ENCODE data around the gene CCER1. TPM values are rescaled to one million over a fixed set of nuclear protein-coding genes. Genes with fewer than 3 reads are reported as not detected.

Gene CCER1
- total RNA-seq, 6 experiments from 2014 or later = not detected

DNA sequence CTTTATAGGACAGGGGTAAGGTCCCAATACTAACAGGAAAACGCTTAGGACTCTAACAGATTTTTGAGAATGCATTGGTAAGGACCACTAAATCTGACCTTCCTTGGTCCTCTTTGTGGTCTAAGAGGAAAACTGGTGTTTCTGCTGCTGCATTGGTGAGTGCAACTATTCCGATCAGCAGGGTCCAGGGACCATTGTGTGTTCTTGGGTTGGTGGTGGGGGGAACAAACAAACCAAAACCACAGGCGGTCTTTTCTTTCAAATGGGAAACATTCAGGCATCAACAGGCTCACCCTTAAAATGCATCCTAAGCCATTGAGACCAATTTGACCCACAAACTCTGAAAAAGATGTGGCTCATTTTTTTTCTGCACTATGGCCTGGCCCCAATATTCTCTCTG lies 29.1 kb upstream of the CCER1 start:
- Mint-ChIP-seq H3K27me3 (ENCODE audit: insufficient read depth) (peaks cover 2% of the 10 kb centered on the region; the same call in 1 of the 2 replicates), H3K4me1 (ENCODE audit: low read depth) (peaks cover 26% of the 10 kb centered on the region), H3K9me3 (0 out of 2 replicates have a peak, but pooled peaks cover 3% of the 10 kb centered on the region), H3K4me3 (no peak overlapping the region), H3K36me3 (ENCODE audit: low read depth) (no peaks in the 10 kb centered on the region), H3K27ac (no peak overlapping the region)
- DNase-seq = no peak
- no peak for TF ChIP-seq CTCF (IDR thresholded peaks at IDR 0.05)

GRCh38 chr12:90982170-90982569 lies 27.2 kb upstream of the CCER1 start:
- no peaks in the 10 kb centered on the region for H3K36me3 Mint-ChIP-seq (ENCODE audit: low read depth)
- DNase-seq = no peak
- TF ChIP-seq CTCF (IDR thresholded peaks at IDR 0.05) = no peak
- H3K4me1 Mint-ChIP-seq (ENCODE audit: low read depth) = peaks cover 27% of the 10 kb centered on the region
- H3K27me3 Mint-ChIP-seq (ENCODE audit: insufficient read depth) = peaks cover 2% of the 10 kb centered on the region; the same call in 1 of the 2 replicates
- H3K27ac Mint-ChIP-seq = no peak overlapping the region
- no peak overlapping the region for H3K4me3 Mint-ChIP-seq
- H3K9me3 Mint-ChIP-seq = 0 out of 2 replicates have a peak, but pooled peaks cover 3% of the 10 kb centered on the region

GRCh38 chr12:90979951-90980350 lies 25.0 kb upstream of the CCER1 start:
- Mint-ChIP-seq H3K4me3 (peak overlapping the region; percentile 35; the same call in 1 of the 2 replicates), H3K36me3 (ENCODE audit: low read depth) (no peaks in the 10 kb centered on the region), H3K9me3 (no peaks in the 10 kb centered on the region), H3K27ac (peak overlapping the region; percentile 73), H3K27me3 (ENCODE audit: insufficient read depth) (peaks cover 2% of the 10 kb centered on the region; the same call in 1 of the 2 replicates), H3K4me1 (ENCODE audit: low read depth) (peaks cover 23% of the 10 kb centered on the region)
- DNase-seq = no peak
- TF ChIP-seq CTCF (IDR thresholded peaks at IDR 0.05) = no peak

DNA sequence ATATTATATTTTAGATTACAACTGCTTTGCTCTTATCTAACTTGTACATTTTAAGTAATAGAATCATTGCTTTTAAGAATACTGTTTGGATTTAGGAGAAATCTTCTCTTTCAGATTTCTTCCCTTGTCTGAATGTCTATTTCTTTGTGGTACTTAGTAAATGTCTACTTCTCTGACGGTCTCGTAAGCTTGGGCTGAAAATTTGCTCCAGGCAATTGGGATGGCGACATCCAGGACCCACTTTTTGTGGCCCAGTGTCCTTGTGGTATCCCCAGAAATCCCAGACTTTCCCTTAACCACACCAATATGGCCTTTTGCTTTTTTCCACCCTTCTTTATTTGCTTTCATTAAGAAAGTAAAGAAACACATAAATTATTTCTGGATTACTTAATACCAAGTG lies 24.0 kb upstream of the CCER1 start:
- DNase-seq = no peak
- no peaks in the 10 kb centered on the region for H3K9me3 Mint-ChIP-seq
- no peaks in the 10 kb centered on the region for H3K36me3 Mint-ChIP-seq (ENCODE audit: low read depth)
- H3K27ac Mint-ChIP-seq = no peak overlapping the region
- H3K4me3 Mint-ChIP-seq = no peak overlapping the region
- no peak for TF ChIP-seq CTCF (IDR thresholded peaks at IDR 0.05)
- H3K4me1 Mint-ChIP-seq (ENCODE audit: low read depth) = peaks cover 32% of the 10 kb centered on the region
- H3K27me3 Mint-ChIP-seq (ENCODE audit: insufficient read depth) = peaks cover 2% of the 10 kb centered on the region; the same call in 1 of the 2 replicates

GRCh38 chr12:90978117-90978770 lies 23.3 kb upstream of the CCER1 start:
- Mint-ChIP-seq H3K4me1 (ENCODE audit: low read depth) (peaks cover 39% of the 10 kb centered on the region), H3K36me3 (ENCODE audit: low read depth) (no peaks in the 10 kb centered on the region), H3K27ac (no peak overlapping the region), H3K9me3 (no peaks in the 10 kb centered on the region), H3K4me3 (no peak overlapping the region), H3K27me3 (ENCODE audit: insufficient read depth) (peaks cover under 1% of the 10 kb centered on the region; the same call in 1 of the 2 replicates)
- TF ChIP-seq CTCF (IDR thresholded peaks at IDR 0.05) = peak; percentile 92
- peak; percentile 79 for DNase-seq

All from HFFc6 (cell line).